DMS79 treated with DMSO at 0.1 percent for 48 hours (cell line): ENCODE data around the gene WDHD1.
"Not testable (repeated sequence)": the region's sequence is repeated elsewhere in the genome, so short reads cannot be mapped to it uniquely, and the experiment has no call there.

Source experiments
- DNase-seq: peaks from one replicate; lab custom pipeline; 2025; lab: John Stamatoyannopoulos, UW

The WDHD1 gene

GRCh38 chr14:55045087-55045486 lies 18.2 kb upstream of the WDHD1 start:
- DNase-seq, result no peak

- no peak for DNase-seq
Measured at GRCh38 chr14:55043528-55043927, 16.6 kb upstream of the WDHD1 start.

GRCh38 chr14:55038708-55039107 lies 11.8 kb upstream of the WDHD1 start:
- DNase-seq, result no peak

GRCh38 chr14:55037995-55038394 lies 11.1 kb upstream of the WDHD1 start:
- not testable (repeated sequence) for DNase-seq

- no peak for DNase-seq
Measured at GRCh38 chr14:55031190-55031589, 4.3 kb upstream of the WDHD1 start.

- DNase-seq, result no peak
Measured at GRCh38 chr14:55028476-55028875, 1.6 kb upstream of the WDHD1 start.

GRCh38 chr14:55028066-55028465 lies 1.2 kb upstream of the WDHD1 start:
- peak; percentile 60 for DNase-seq

GRCh38 chr14:55026441-55026792 lies 482 bp downstream of the WDHD1 start:
- peak; percentile 79 for DNase-seq

- peak; percentile 82 for DNase-seq
Measured at GRCh38 chr14:55025948-55026347, 951 bp downstream of the WDHD1 start.

- DNase-seq, result not testable (repeated sequence)
Measured at GRCh38 chr14:55024365-55024764, 2.5 kb downstream of the WDHD1 start.

GRCh38 chr14:55019968-55020554 lies 6.8 kb downstream of the WDHD1 start:
- no peak for DNase-seq

GRCh38 chr14:55015006-55015405 lies 11.9 kb downstream of the WDHD1 start:
- no peak for DNase-seq

- no peak for DNase-seq
Measured at GRCh38 chr14:55005071-55005470, 21.8 kb downstream of the WDHD1 start.

GRCh38 chr14:55000381-55000780 lies 26.5 kb downstream of the WDHD1 start:
- DNase-seq, result no peak

GRCh38 chr14:54985156-54985555 lies 41.7 kb downstream of the WDHD1 start:
- no peak for DNase-seq

- DNase-seq, result no peak
Measured at GRCh38 chr14:54981698-54982097, 45.2 kb downstream of the WDHD1 start.

- no peak for DNase-seq
Measured at GRCh38 chr14:54979039-54979438, 47.9 kb downstream of the WDHD1 start.

- DNase-seq, result no peak
Measured at GRCh38 chr14:54976316-54976715, 50.6 kb downstream of the WDHD1 start.

GRCh38 chr14:54975856-54976255 lies 51.0 kb downstream of the WDHD1 start:
- no peak for DNase-seq

- no peak for DNase-seq
Measured at GRCh38 chr14:54974788-54975414, 52.0 kb downstream of the WDHD1 start.

- DNase-seq, result no peak
Measured at GRCh38 chr14:54967496-54967895, 59.4 kb downstream of the WDHD1 start.

GRCh38 chr14:54955143-54955542 lies 71.8 kb downstream of the WDHD1 start:
- no peak for DNase-seq

GRCh38 chr14:54953609-54954008 lies 73.3 kb downstream of the WDHD1 start:
- not testable (repeated sequence) for DNase-seq

GRCh38 chr14:54952803-54953202 lies 74.1 kb downstream of the WDHD1 start:
- DNase-seq, result not testable (repeated sequence)
